GM18861 (cell line): Measurements from ENCODE around the gene RPA1.
"Not testable (repeated sequence)": the region's sequence is repeated elsewhere in the genome, so short reads cannot be mapped to it uniquely, and the experiment has no call there.

ENCODE experiments used
- ATAC-seq: cut with Tn5 transposase; IDR thresholded peaks from one replicate; pipeline ENCODE4 v1.9.1; 2021; ENCODE audit not compliant: unreplicated experiment

Gene RPA1

GRCh38 chr17:1810450-1811103 is 19.2 kb upstream of the RPA1 start:
- no peak for ATAC-seq

- ATAC-seq = no peak
Observed at GRCh38 chr17:1813088-1813487, 16.7 kb upstream of the RPA1 start.

GRCh38 chr17:1820528-1821252 is 9.1 kb upstream of the RPA1 start:
- no peak for ATAC-seq

- ATAC-seq = no peak
Observed at GRCh38 chr17:1829216-1829591, 601 bp upstream of the RPA1 start.

GRCh38 chr17:1830288-1830687 is 483 bp downstream of the RPA1 start:
- no peak for ATAC-seq

DNA sequence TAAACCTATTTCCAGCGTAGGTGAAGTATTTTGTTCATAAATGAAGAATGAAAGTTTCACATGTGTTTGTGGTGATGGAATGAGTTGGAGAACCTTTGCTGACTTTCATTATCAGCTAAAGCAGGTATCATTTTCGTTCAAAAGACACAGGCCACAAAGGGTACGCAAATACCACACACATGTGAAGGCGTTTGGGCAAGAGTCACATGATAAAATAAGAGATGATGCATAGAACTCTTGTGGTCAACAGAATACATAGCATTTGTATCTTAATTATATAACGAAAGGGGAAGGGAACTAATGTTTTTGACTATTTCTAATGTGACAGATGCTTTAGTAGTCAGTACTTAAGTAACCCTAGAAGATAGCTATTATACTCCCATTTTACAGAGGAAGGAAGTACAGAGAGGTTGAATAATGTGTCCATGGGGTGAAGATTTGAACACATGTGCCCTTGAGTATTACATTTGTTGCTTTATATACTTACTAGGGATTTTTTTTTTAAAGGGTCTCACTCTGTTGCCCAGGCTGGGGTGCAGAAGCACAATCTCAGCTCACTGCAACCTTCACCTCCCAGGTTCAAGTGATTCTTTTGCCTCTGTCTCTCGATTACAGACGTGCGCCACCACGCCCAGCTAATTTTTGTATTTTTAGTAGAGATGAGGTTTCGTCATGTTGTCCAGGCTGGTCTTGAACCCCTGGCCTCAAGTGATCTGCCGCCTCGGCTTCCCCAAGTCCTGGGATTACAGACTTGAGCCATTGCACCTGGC is 4.8 kb downstream of the RPA1 start:
- peak; percentile 55 for ATAC-seq

- no peak for ATAC-seq
Observed at GRCh38 chr17:1839516-1839915, 9.7 kb downstream of the RPA1 start.

GRCh38 chr17:1843947-1844346 is 14.1 kb downstream of the RPA1 start:
- no peak for ATAC-seq

DNA sequence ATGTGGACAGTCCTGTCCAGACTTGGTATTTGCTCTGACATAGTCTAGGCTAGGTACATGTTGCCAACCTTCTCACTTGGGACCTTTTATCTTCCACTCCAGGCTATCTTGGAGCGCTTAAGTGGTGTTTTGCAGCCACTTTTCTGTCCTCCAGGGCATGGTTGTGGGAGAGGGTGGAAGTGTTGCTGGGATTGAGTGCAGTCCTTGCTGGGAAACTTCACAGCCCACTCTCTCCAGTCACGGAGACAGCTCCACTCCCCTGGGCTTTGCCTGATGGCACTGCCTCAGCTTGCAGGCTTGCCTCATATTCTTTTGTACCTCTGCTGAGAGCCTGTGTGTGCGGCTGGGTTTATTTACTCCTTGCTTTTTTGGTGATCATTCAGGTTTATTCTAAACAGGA is 17.4 kb downstream of the RPA1 start:
- no peak for ATAC-seq

GRCh38 chr17:1852327-1852726 is 22.5 kb downstream of the RPA1 start:
- no peak for ATAC-seq

DNA sequence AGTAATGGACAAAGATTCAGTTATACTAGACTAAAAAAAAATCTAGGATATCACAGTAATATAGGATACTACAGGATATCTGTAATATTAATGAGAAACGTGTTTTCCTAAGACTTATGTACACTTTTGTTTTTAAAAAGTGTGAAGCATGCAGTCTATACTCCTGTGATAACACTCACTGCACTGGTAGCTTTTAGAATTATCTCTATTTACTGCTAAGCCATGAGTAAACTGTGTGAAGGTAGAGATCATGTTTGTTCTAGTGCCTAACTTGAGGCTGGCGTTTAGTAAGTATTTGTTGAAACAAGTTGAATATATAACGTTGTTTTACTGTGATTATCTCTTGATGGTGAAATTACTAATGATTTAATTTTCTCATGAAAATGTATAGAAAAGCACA is 23.9 kb downstream of the RPA1 start:
- no peak for ATAC-seq

DNA sequence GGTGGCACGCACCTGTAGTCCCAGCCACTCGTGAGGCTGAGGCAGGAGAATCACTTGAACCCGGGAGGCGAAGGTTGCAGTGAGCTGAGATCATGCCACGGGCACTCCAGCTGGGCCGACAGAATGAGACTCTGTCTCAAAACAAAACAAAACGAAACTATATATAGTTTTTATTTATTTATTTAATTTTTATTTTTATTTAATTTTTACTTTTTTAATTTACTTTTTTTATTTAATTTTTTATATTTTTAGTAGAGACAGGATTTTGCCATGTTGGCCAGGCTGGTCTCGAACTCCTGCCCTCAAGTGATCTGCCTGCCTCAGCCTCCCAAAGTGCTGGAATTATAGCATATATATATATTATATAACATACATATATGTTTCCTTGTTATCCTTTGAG is 26.7 kb downstream of the RPA1 start:
- not testable (repeated sequence) for ATAC-seq

- ATAC-seq = no peak
Observed at GRCh38 chr17:1860978-1861377, 31.2 kb downstream of the RPA1 start.

- no peak for ATAC-seq
Observed at GRCh38 chr17:1861391-1862010, 31.7 kb downstream of the RPA1 start.

- ATAC-seq = no peak
Observed at GRCh38 chr17:1865252-1866037, 35.6 kb downstream of the RPA1 start.

DNA sequence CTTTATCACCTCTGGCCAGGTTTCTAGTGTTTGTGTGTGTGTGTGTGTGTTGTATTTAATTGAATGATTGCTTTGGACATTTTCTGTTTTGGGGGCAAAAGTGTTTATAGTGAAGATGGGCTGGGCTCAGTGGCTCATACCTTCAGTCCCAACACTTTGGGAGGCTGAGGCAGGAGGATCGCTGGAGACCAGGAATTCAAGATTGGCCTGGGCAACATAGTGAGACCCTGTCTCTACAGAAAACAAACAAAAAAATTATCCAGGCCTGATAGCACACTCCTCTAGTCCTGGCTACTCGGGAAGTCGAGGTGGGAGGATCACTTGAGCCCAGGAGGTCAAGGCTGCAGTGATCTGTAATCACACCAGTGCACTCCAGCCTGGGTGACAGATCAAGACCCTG is 37.5 kb downstream of the RPA1 start:
- ATAC-seq = no peak

- ATAC-seq = no peak
Observed at GRCh38 chr17:1868090-1868489, 38.3 kb downstream of the RPA1 start.

- no peak for ATAC-seq
Observed at GRCh38 chr17:1870592-1870991, 40.8 kb downstream of the RPA1 start.

DNA sequence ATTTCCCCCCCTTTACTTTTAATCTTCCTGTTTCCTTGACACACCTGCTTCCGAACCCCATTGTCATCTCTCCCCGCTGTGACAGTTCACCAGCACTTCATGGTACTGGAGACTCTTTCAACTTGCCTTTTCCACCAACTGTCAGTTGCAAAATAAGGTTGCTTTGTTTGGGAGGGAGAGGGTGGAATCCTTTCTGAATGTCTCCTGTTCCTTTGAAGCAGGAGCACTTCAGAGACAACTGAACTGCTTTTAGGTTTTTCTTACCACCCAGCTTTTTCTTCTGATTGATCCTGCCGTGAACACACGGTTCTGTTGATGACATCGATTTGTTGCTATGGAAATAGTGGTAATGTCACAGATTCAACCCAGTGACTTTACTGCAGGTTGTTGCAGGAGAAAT is 42.0 kb downstream of the RPA1 start:
- no peak for ATAC-seq

DNA sequence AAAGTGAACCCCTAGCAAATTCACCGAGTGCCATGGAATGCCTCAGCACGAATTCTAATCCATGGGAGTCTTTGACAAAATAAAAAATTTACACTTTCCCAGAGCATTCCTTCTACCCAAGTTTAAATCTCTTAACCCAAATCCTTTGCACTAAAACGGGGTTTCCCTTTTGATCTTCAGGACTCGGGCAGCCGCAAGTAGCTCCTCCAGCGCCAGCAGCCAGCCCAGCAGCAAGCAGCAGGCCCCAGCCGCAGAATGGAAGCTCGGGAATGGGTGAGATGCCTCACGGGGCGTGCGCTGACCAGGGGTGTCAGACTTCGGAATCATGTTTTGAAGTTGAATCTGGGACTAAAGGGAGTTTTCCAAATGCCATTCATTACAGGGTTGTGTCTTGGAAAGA is 42.4 kb downstream of the RPA1 start:
- ATAC-seq = no peak

GRCh38 chr17:1872976-1873375 is 43.2 kb downstream of the RPA1 start:
- ATAC-seq = no peak
